ENCODE measurements around the gene ATF6B. TPM values are rescaled to one million over a fixed set of nuclear protein-coding genes. Genes with fewer than 3 reads are reported as not detected.

ATF6B gene
- total RNA-seq, 2 experiments from 2014 or later, result 72.2 to 75.6 TPM

GRCh38 chr6:32167761-32168262, 39.8 kb upstream of the ATF6B start:
- no peak overlapping the region for H3K4me3 ChIP-seq (ENCODE audit: low read length)
- H3K36me3 ChIP-seq (ENCODE audit: insufficient read depth, low read length), result peaks cover 47% of the 10 kb centered on the region
- no peak overlapping the region for H3K27ac Mint-ChIP-seq
- no peak overlapping the region for H3K27ac ChIP-seq (ENCODE audit: low read depth in 1 of 2, low read length in 2 of 2)
- peaks cover 54% of the 10 kb centered on the region for H3K36me3 Mint-ChIP-seq (ENCODE audit: low read depth)
- no peaks in the 10 kb centered on the region for H3K27me3 Mint-ChIP-seq
- H3K9me3 Mint-ChIP-seq, result no peaks in the 10 kb centered on the region
- ChIA-PET POLR2A (no interaction called here), CTCF (no interaction called here)
- H3K4me1 Mint-ChIP-seq (ENCODE audit: low read depth), result peaks cover 20% of the 10 kb centered on the region
- intact Hi-C loops (cut with DNase I, micrococcal nuclease), result no loop called here
- TF ChIP-seq, protein P1, sequence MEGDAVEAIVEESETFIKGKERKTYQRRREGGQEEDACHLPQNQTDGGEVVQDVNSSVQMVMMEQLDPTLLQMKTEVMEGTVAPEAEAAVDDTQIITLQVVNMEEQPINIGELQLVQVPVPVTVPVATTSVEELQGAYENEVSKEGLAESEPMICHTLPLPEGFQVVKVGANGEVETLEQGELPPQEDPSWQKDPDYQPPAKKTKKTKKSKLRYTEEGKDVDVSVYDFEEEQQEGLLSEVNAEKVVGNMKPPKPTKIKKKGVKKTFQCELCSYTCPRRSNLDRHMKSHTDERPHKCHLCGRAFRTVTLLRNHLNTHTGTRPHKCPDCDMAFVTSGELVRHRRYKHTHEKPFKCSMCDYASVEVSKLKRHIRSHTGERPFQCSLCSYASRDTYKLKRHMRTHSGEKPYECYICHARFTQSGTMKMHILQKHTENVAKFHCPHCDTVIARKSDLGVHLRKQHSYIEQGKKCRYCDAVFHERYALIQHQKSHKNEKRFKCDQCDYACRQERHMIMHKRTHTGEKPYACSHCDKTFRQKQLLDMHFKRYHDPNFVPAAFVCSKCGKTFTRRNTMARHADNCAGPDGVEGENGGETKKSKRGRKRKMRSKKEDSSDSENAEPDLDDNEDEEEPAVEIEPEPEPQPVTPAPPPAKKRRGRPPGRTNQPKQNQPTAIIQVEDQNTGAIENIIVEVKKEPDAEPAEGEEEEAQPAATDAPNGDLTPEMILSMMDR (IDR thresholded peaks at IDR 0.05), result no peak
- H3K9me3 ChIP-seq (ENCODE audit: control insufficient read depth in 1 of 2, insufficient read depth in 1 of 2, low read length in 2 of 2), result no peaks in the 10 kb centered on the region
- DNase-seq, result no peak
- H3K4me1 ChIP-seq (ENCODE audit: insufficient read depth, low read length), result peaks cover under 1% of the 10 kb centered on the region
- H3K4me3 Mint-ChIP-seq, result no peak overlapping the region
- H3K27me3 ChIP-seq (ENCODE audit: control insufficient read depth in 1 of 2, insufficient read depth in 2 of 2, low read length in 2 of 2), result no peaks in the 10 kb centered on the region
- ATAC-seq (ENCODE audit: poor library complexity), result no peak

GRCh38 chr6:32167154-32167760, 39.2 kb upstream of the ATF6B start:
- ChIA-PET POLR2A (interaction anchor here (1.1 kb wide), 1 partner anchor 25 kb away, joined by 3 read pairs; the partner anchor contains the start of gene GPSM3), CTCF (no interaction called here)
- no peak overlapping the region for H3K4me3 ChIP-seq (ENCODE audit: low read length)
- no peak overlapping the region for H3K27ac Mint-ChIP-seq
- H3K4me1 Mint-ChIP-seq (ENCODE audit: low read depth), result peaks cover 16% of the 10 kb centered on the region
- intact Hi-C loops (cut with DNase I, micrococcal nuclease), result no loop called here
- H3K27me3 ChIP-seq (ENCODE audit: control insufficient read depth in 1 of 2, insufficient read depth in 2 of 2, low read length in 2 of 2), result no peaks in the 10 kb centered on the region
- H3K36me3 Mint-ChIP-seq (ENCODE audit: low read depth), result peaks cover 54% of the 10 kb centered on the region
- no peaks in the 10 kb centered on the region for H3K9me3 ChIP-seq (ENCODE audit: control insufficient read depth in 1 of 2, insufficient read depth in 1 of 2, low read length in 2 of 2)
- H3K9me3 Mint-ChIP-seq, result no peaks in the 10 kb centered on the region
- H3K4me3 Mint-ChIP-seq, result no peak overlapping the region
- TF ChIP-seq, protein P1 (IDR thresholded peaks at IDR 0.05), result no peak
- H3K27ac ChIP-seq (ENCODE audit: low read depth in 1 of 2, low read length in 2 of 2), result no peak overlapping the region
- DNase-seq (peak in 1 of 14 experiments; percentile 17), ATAC-seq (ENCODE audit: poor library complexity) (no peak)
- H3K27me3 Mint-ChIP-seq, result no peaks in the 10 kb centered on the region
- peaks cover 47% of the 10 kb centered on the region for H3K36me3 ChIP-seq (ENCODE audit: insufficient read depth, low read length)
- no peaks in the 10 kb centered on the region for H3K4me1 ChIP-seq (ENCODE audit: insufficient read depth, low read length)

GRCh38 chr6:32166411-32167061, 38.5 kb upstream of the ATF6B start:
- TF ChIP-seq, protein P1 (IDR thresholded peaks at IDR 0.05), result no peak
- H3K36me3 ChIP-seq (ENCODE audit: insufficient read depth, low read length), result peaks cover 47% of the 10 kb centered on the region
- no peak overlapping the region for H3K4me3 ChIP-seq (ENCODE audit: low read length)
- ChIA-PET POLR2A (interaction anchor here (1.1 kb wide), 1 partner anchor 26 kb away, joined by 3 read pairs; the partner anchor contains the start of gene GPSM3), CTCF (no interaction called here)
- ATAC-seq (ENCODE audit: poor library complexity) (no peak), DNase-seq (peak in 2 of 14 experiments; percentile 7 to 34)
- no peaks in the 10 kb centered on the region for H3K9me3 ChIP-seq (ENCODE audit: control insufficient read depth in 1 of 2, insufficient read depth in 1 of 2, low read length in 2 of 2)
- no peak overlapping the region for H3K27ac Mint-ChIP-seq
- intact Hi-C loops (cut with DNase I, micrococcal nuclease), result no loop called here
- H3K4me1 ChIP-seq (ENCODE audit: insufficient read depth, low read length), result no peaks in the 10 kb centered on the region
- H3K36me3 Mint-ChIP-seq (ENCODE audit: low read depth), result peaks cover 54% of the 10 kb centered on the region
- no peak overlapping the region for H3K27ac ChIP-seq (ENCODE audit: low read depth in 1 of 2, low read length in 2 of 2)
- no peaks in the 10 kb centered on the region for H3K27me3 ChIP-seq (ENCODE audit: control insufficient read depth in 1 of 2, insufficient read depth in 2 of 2, low read length in 2 of 2)
- H3K4me3 Mint-ChIP-seq, result no peak overlapping the region
- H3K27me3 Mint-ChIP-seq, result no peaks in the 10 kb centered on the region
- H3K4me1 Mint-ChIP-seq (ENCODE audit: low read depth), result peaks cover 15% of the 10 kb centered on the region
- H3K9me3 Mint-ChIP-seq, result no peaks in the 10 kb centered on the region

Measured in CD4-positive, alpha-beta T cell (primary cell).